Measurements from ENCODE around the gene ECE2.
A peak's percentile ranks its signal among the peaks of the same experiment; 100 is the strongest.

Gene ECE2

DNA sequence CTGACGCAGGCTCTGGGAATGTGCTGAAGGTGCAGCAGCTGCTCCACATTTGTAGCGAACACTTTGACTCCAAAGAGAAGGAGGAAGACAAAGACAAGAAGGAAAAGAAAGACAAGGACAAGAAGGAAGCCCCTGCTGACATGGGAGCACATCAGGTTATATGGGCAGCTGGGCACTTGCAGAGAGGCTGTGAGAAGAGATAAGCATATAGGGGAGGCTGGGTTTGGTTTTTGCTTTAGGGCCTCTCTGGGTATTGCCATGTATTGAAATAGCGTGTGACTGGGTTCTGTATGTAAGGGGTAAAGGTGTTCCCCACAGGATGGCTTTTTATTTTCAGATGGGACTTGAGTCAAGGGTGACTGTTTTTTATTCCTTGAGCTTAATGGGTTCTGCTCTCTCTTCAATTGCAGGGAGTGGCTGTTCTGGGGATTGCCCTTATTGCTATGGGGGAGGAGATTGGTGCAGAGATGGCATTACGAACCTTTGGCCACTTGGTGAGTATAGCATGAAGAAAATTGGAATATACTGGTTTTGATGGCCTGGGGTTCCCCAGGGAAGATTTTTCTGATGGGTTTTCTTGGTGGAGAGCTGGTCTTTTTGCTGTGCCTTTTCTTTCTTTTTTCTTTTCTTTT lies 30.6 kb downstream of the ECE2 start:
- H3K9me3 ChIP-seq (ENCODE audit: control insufficient read depth, insufficient read depth, low read length) = no peaks in the 10 kb centered on the region
- peaks cover 66% of the 10 kb centered on the region for H3K36me3 ChIP-seq (ENCODE audit: insufficient read depth, low read length)
- H3K4me1 ChIP-seq (ENCODE audit: insufficient read depth, low read length) = no peaks in the 10 kb centered on the region
- H3K9ac ChIP-seq (ENCODE audit: low read depth, low read length) = no peak overlapping the region

DNA sequence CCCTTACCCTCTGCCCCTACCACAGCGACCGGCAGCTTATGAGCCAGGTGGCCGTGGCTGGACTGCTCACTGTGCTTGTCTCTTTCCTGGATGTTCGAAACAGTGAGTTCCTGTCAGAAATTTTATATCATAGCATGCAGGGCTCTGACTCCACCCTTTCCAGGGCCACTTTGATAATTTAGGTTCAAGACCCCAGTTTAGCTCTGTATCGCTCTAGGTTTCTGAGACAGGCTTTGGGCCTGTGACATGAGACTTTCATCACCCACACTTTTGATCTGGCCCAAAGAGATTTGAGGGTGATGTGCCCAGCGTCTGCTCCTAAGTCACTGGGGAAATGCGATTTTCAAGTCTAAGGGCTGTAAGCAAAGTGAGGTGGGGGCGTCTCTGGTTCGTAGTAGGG lies 32.1 kb downstream of the ECE2 start:
- H3K4me1 ChIP-seq (ENCODE audit: insufficient read depth, low read length) = no peaks in the 10 kb centered on the region
- H3K36me3 ChIP-seq (ENCODE audit: insufficient read depth, low read length) = peaks cover 51% of the 10 kb centered on the region
- no peak overlapping the region for H3K9ac ChIP-seq (ENCODE audit: low read depth, low read length)
- H3K9me3 ChIP-seq (ENCODE audit: control insufficient read depth, insufficient read depth, low read length) = no peaks in the 10 kb centered on the region

DNA sequence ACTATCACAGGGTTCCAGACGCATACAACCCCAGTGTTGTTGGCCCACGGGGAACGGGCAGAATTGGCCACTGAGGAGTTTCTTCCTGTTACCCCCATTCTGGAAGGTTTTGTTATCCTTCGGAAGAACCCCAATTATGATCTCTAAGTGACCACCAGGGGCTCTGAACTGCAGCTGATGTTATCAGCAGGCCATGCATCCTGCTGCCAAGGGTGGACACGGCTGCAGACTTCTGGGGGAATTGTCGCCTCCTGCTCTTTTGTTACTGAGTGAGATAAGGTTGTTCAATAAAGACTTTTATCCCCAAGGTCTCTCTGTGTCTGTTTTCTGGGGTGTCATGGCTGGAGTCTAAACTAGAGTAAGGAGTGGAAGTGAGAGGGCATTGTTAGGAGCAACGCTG lies 32.9 kb downstream of the ECE2 start:
- Histone ChIP-seq H3K4me1 (ENCODE audit: insufficient read depth, low read length) (no peaks in the 10 kb centered on the region), H3K36me3 (ENCODE audit: insufficient read depth, low read length) (peaks cover 43% of the 10 kb centered on the region), H3K9ac (ENCODE audit: low read depth, low read length) (no peak overlapping the region), H3K9me3 (ENCODE audit: control insufficient read depth, insufficient read depth, low read length) (no peaks in the 10 kb centered on the region)

DNA sequence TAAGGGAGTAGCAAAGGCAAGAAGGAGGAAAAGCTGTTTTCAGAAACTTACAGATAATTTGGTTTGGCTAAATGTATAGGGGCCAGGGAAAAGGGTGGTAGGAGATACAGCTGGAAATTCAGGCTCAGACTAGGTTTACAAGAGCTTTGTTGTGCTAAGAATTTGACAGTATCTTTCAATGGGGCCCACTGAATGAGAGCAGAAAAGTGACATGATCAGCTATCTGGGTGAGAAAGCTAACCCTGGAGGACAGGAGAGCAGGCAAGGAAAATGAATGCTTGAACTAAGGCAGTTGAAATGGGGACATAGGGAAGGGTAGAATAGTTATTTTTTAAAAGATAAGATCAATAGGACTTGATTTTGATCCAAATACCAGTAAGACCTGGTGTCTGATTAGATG lies 35.8 kb downstream of the ECE2 start:
- Histone ChIP-seq H3K9me3 (ENCODE audit: control insufficient read depth, insufficient read depth, low read length) (no peaks in the 10 kb centered on the region), H3K4me1 (ENCODE audit: insufficient read depth, low read length) (peaks cover 8% of the 10 kb centered on the region), H3K9ac (ENCODE audit: low read depth, low read length) (no peak overlapping the region), H3K36me3 (ENCODE audit: insufficient read depth, low read length) (peaks cover 25% of the 10 kb centered on the region)

DNA sequence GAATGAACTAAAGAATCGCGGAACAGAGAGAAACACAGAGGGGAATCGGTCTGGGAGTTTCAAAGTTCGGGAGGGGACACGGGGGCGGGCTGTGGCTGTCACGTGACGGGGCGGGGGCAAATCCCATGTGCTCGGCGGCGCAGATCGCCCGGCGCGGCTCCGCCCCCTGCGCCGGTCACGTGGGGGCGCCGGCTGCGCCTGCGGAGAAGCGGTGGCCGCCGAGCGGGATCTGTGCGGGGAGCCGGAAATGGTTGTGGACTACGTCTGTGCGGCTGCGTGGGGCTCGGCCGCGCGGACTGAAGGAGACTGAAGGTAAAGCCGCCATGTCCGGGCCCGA lies 38.5 kb downstream of the ECE2 start, which contains the start of gene EIF4G1:
Gene EIF4G1 (plus strand): TSS at position 244 of the 337 bp plus-strand sequence. CDS start 1,191 bp downstream, outside the sequence.
- peaks cover 23% of the 10 kb centered on the region for H3K36me3 ChIP-seq (ENCODE audit: insufficient read depth, low read length)
- H3K4me1 ChIP-seq (ENCODE audit: insufficient read depth, low read length) = peaks cover 20% of the 10 kb centered on the region
- H3K9me3 ChIP-seq (ENCODE audit: control insufficient read depth, insufficient read depth, low read length) = no peaks in the 10 kb centered on the region
- H3K9ac ChIP-seq (ENCODE audit: low read depth, low read length) = peak within 1 kb of the TSS; percentile 84

DNA sequence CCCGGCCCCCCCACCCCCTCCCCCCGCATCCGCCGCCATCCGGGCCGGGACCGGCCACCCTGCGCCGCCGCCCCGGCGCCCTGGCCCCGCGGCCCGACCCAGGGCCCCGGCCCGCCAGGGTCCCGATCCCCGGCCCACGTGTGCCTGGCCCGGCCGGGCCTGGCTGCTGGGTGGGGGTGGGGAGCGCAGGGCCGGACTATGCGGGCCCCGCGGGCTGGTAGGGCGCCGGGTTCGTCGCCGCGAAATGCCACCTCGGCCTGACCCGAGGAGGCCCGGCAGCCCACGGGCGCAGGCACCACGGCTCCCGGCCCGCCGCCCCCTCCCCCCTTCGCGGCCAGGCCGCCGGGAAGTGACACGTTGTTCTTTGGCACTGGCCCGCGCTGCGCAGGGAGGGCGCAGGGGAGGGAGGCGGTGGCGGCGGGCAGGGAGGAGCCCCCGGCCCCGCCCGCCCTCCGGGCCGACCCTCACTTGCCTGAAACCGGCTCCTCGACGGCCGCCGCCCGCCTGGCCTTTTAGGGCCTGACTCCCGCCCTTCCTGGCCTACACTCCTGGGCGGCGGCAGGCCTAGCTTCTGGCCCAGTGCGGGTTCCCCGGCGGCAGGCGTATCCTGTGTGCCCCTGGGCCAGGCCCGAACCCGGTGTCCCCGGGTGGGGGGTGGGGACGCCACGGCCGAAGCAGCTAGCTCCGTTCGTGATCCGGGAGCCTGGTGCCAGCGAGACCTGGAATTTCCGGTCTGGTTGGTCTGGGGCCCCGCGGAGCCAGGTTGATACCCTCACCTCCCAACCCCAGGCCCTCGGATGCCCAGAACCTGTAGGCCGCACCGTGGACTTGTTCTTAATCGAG lies 39.1 kb downstream of the ECE2 start:
- Histone ChIP-seq H3K9ac (ENCODE audit: low read depth, low read length) (peak overlapping the region; percentile 84), H3K36me3 (ENCODE audit: insufficient read depth, low read length) (peaks cover 26% of the 10 kb centered on the region), H3K9me3 (ENCODE audit: control insufficient read depth, insufficient read depth, low read length) (no peaks in the 10 kb centered on the region), H3K4me1 (ENCODE audit: insufficient read depth, low read length) (peaks cover 20% of the 10 kb centered on the region)

DNA sequence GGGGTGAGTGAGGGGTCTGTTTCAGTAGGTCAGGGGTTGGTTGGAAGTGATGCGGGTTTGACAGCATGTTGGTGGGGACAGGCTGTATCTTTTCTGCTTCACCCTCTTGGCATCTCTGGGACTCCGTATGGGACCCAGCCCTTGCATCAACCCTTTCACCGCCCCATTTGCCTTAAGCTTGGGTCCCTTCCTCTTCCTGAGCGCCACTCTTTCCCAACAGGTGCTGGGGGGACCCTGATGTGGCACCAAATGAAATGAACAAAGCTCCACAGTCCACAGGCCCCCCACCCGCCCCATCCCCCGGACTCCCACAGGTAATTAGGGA lies 39.7 kb downstream of the ECE2 start:
- Histone ChIP-seq H3K4me1 (ENCODE audit: insufficient read depth, low read length) (peaks cover 20% of the 10 kb centered on the region), H3K9ac (ENCODE audit: low read depth, low read length) (peak overlapping the region; percentile 84), H3K36me3 (ENCODE audit: insufficient read depth, low read length) (peaks cover 31% of the 10 kb centered on the region), H3K9me3 (ENCODE audit: control insufficient read depth, insufficient read depth, low read length) (no peaks in the 10 kb centered on the region)

DNA sequence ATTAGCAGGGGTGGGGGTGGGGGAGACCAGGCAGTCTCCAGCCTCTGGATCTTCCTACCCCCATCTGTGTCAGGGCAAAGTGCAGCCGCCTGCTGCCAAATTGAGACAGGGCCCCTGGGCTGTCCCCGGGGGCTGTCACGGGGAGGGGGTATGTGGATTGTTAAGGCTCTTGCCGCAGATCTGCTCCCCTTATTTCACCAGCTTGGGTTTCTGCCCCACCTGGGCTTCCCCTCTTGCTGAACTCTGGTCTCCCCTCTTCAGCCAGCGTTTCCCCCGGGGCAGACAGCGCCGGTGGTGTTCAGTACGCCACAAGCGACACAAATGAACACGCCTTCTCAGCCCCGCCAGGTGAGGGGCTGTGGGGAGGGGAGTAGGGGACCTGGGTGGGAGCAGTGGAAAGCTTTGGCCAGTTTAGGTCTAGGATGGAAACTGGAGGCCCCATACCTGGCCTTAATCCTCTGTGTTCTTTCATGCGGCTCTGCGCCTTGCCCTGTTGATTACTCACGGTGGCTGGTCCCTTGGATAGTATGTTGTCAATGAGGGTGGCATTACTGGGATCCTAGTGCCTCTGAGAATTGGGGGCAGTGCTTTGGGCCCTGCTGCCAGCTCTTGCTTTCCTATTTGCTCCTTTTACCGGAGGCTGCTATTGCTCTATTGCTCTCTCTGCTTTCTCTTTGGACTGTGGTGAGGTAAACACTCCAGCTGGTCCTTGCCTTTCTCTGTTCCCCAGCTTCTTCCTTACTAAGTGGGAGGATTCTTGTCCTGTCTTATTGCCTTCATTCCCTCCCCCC lies 40.2 kb downstream of the ECE2 start:
- Histone ChIP-seq H3K36me3 (ENCODE audit: insufficient read depth, low read length) (peaks cover 35% of the 10 kb centered on the region), H3K4me1 (ENCODE audit: insufficient read depth, low read length) (peaks cover 20% of the 10 kb centered on the region), H3K9ac (ENCODE audit: low read depth, low read length) (peak overlapping the region; percentile 84), H3K9me3 (ENCODE audit: control insufficient read depth, insufficient read depth, low read length) (no peaks in the 10 kb centered on the region)

DNA sequence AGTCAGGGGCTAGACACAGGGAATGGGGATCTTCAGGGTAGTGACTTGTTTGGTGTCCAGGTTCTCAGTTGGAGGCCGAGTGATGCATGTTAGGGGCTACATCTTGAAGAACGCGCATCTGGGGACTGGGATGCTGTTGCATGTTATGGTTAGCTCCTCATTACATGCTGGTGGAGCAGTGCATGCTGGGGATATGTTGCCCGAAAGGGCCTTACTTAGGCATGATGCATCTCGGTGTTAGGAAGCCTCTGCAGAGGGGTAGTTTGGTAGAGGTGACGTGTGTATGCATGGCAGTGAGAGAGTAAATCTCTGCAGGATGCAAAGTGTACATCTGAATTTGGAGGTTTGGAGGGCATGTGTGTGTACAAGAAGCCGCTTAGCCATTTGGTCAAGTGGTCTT lies 41.0 kb downstream of the ECE2 start:
- no peaks in the 10 kb centered on the region for H3K9me3 ChIP-seq (ENCODE audit: control insufficient read depth, insufficient read depth, low read length)
- H3K9ac ChIP-seq (ENCODE audit: low read depth, low read length) = no peak overlapping the region
- H3K36me3 ChIP-seq (ENCODE audit: insufficient read depth, low read length) = peaks cover 42% of the 10 kb centered on the region
- H3K4me1 ChIP-seq (ENCODE audit: insufficient read depth, low read length) = peaks cover 20% of the 10 kb centered on the region

DNA sequence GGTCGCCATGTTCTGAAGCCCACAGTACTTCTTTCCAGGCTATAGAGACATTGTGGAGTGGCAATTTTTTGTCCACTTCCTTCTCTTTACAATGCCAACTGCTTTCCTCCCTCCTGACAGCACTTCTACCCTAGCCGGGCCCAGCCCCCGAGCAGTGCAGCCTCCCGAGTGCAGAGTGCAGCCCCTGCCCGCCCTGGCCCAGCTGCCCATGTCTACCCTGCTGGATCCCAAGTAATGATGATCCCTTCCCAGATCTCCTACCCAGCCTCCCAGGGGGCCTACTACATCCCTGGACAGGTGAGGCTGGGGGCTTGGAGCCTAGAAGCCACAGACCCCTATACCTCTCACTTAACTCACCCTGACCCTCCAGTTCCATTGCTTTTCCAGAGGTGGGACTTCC lies 41.4 kb downstream of the ECE2 start:
- peaks cover 46% of the 10 kb centered on the region for H3K36me3 ChIP-seq (ENCODE audit: insufficient read depth, low read length)

DNA sequence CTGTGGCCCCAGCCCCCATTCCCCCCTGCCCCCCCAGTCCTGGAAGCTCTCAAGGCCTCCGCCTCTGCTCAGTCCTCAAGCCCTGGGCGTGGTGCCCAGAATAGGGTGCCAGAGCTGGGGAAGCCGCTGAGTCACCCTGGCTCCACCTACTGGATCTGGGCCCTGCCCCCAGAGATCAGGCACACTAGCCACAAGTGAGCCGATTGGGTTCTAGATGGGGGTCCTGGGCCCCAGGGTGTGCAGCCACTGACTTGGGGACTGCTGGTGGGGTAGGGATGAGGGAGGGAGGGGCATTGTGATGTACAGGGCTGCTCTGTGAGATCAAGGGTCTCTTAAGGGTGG lies 44.3 kb downstream of the ECE2 start:
- Histone ChIP-seq H3K36me3 (ENCODE audit: insufficient read depth, low read length) (peaks cover 69% of the 10 kb centered on the region), H3K4me1 (ENCODE audit: insufficient read depth, low read length) (peaks cover 20% of the 10 kb centered on the region), H3K9me3 (ENCODE audit: control insufficient read depth, insufficient read depth, low read length) (no peaks in the 10 kb centered on the region), H3K9ac (ENCODE audit: low read depth, low read length) (no peak overlapping the region)

More for the DNA sequence above, 41.4 kb downstream of the ECE2 start:
- Histone ChIP-seq H3K4me1 (ENCODE audit: insufficient read depth, low read length) (peaks cover 20% of the 10 kb centered on the region), H3K9ac (ENCODE audit: low read depth, low read length) (no peak overlapping the region), H3K9me3 (ENCODE audit: control insufficient read depth, insufficient read depth, low read length) (no peaks in the 10 kb centered on the region)

DNA sequence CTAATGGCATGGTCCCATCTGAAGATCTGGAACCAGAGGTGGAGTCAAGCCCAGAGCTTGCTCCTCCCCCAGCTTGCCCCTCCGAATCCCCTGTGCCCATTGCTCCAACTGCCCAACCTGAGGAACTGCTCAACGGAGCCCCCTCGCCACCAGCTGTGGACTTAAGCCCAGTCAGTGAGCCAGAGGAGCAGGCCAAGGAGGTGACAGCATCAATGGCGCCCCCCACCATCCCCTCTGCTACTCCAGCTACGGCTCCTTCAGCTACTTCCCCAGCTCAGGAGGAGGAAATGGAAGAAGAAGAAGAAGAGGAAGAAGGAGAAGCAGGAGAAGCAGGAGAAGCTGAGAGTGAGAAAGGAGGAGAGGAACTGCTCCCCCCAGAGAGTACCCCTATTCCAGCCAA lies 45.8 kb downstream of the ECE2 start:
- peaks cover 12% of the 10 kb centered on the region for H3K4me1 ChIP-seq (ENCODE audit: insufficient read depth, low read length)
- H3K9ac ChIP-seq (ENCODE audit: low read depth, low read length) = no peak overlapping the region
- no peaks in the 10 kb centered on the region for H3K9me3 ChIP-seq (ENCODE audit: control insufficient read depth, insufficient read depth, low read length)
- peaks cover 79% of the 10 kb centered on the region for H3K36me3 ChIP-seq (ENCODE audit: insufficient read depth, low read length)

DNA sequence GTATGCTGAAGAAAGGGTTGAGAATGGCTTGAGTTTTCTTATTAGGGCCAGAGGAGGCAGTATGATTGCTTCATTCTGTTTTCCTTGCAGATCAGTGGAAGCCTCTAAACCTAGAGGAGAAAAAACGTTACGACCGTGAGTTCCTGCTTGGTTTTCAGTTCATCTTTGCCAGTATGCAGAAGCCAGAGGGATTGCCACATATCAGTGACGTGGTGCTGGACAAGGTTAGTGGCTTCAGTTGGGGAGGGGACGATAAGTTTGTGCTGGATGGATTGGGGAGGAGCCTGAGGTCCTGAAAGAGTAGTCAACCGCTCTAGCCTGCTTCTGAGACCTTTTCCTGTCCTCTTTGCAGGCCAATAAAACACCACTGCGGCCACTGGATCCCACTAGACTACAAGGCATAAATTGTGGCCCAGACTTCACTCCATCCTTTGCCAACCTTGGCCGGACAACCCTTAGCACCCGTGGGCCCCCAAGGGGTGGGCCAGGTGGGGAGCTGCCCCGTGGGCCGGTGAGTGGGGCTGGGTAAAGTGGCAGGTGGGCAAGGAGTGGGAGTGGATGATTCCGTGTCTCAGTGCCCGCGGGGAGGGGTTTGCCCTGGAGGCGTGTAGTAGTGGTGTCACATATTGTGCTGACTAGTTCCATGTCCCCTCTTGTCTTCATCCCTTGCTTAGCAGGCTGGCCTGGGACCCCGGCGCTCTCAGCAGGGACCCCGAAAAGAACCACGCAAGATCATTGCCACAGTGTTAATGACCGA lies 47.1 kb downstream of the ECE2 start:
- Histone ChIP-seq H3K9ac (ENCODE audit: low read depth, low read length) (no peak overlapping the region), H3K36me3 (ENCODE audit: insufficient read depth, low read length) (peaks cover 76% of the 10 kb centered on the region), H3K9me3 (ENCODE audit: control insufficient read depth, insufficient read depth, low read length) (no peaks in the 10 kb centered on the region), H3K4me1 (ENCODE audit: insufficient read depth, low read length) (no peaks in the 10 kb centered on the region; the same call in 1 of the 2 replicates)

DNA sequence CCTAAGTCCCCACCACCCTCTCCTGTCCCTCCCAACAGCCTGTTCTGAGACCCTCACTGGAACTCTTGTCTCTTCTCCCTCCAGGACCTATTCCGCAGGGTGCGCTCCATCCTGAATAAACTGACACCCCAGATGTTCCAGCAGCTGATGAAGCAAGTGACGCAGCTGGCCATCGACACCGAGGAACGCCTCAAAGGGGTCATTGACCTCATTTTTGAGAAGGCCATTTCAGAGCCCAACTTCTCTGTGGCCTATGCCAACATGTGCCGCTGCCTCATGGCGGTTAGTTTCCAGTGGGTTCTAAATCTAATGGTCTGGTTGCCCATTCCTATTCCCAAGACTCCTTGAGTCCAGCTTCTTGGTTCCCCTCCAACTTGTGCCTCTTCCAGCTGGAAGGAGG lies 47.9 kb downstream of the ECE2 start:
- Histone ChIP-seq H3K4me1 (ENCODE audit: insufficient read depth, low read length) (no peaks in the 10 kb centered on the region; the same call in 1 of the 2 replicates), H3K36me3 (ENCODE audit: insufficient read depth, low read length) (peaks cover 75% of the 10 kb centered on the region), H3K9me3 (ENCODE audit: control insufficient read depth, insufficient read depth, low read length) (no peaks in the 10 kb centered on the region), H3K9ac (ENCODE audit: low read depth, low read length) (no peak overlapping the region)
